Osteoblast (primary cell): ENCODE data around the gene TACC2. TPM values are rescaled to one million over a fixed set of nuclear protein-coding genes. Genes with fewer than 3 reads are reported as not detected.
A peak's percentile ranks its signal among the peaks of the same experiment; 100 is the strongest.

ENCODE experiments used
- DNase-seq: peaks from one replicate; pipeline ENCODE4 v3.0.0; 2011; ENCODE audit warnings: low spot score, mixed read lengths; ENCODE audit not compliant: insufficient read length; ENCODE audit errors: missing footprints
- H2AFZ ChIP-seq: 2 replicates; pipeline ENCODE4 v1.6.0; 2011; ENCODE audit warnings: mild to moderate bottlenecking, low read length
- H3K27ac ChIP-seq: 2 replicates; pipeline ENCODE4 v1.5.1; 2011; ENCODE audit warnings: mild to moderate bottlenecking, low read depth, low read length, moderate library complexity
- H3K27me3 ChIP-seq: 2 replicates; pipeline ENCODE4 v1.6.0; 2012; ENCODE audit warnings: mild to moderate bottlenecking, control low read depth, inconsistent platforms, low read length, moderate library complexity; ENCODE audit not compliant: insufficient read depth
- H3K36me3 ChIP-seq: 2 replicates; pipeline ENCODE4 v1.5.1; 2011; ENCODE audit warnings: mild to moderate bottlenecking, low read length, control low read depth, moderate library complexity; ENCODE audit not compliant: insufficient read depth
- H3K4me1 ChIP-seq: 2 replicates; pipeline ENCODE4 v1.5.1; 2011; ENCODE audit warnings: mild to moderate bottlenecking, low read length, control low read depth, moderate library complexity; ENCODE audit not compliant: insufficient read depth
- H3K4me2 ChIP-seq: 2 replicates; pipeline ENCODE4 v1.6.0; 2011; ENCODE audit warnings: mild to moderate bottlenecking, low read length; ENCODE audit not compliant: insufficient read depth
- H3K4me3 ChIP-seq: fragments of 200-600 bp; sonication (generic); 3 replicates; pipeline ENCODE4 v1.5.1; 2012; ENCODE audit warnings: mild to moderate bottlenecking, low read length, inconsistent platforms; ENCODE audit not compliant: insufficient read depth
- H3K79me2 ChIP-seq: 2 replicates; pipeline ENCODE4 v1.6.0; 2012; ENCODE audit warnings: mild to moderate bottlenecking, low read length, control low read depth, inconsistent platforms; ENCODE audit not compliant: insufficient read depth
- H3K9me3 ChIP-seq: 2 replicates; pipeline ENCODE4 v1.5.1; 2011; ENCODE audit warnings: low read depth, low read length, control low read depth
- H4K20me1 ChIP-seq: 2 replicates; pipeline ENCODE4 v1.6.0; 2012; ENCODE audit warnings: mild to moderate bottlenecking, low read length, control low read depth; ENCODE audit not compliant: insufficient read depth
- CTCF ChIP-seq: IDR thresholded peaks from 2 replicates; pipeline ENCODE4 v1.5.1; 2011; ENCODE audit warnings: mild to moderate bottlenecking, low read depth, low read length, moderate library complexity; ENCODE audit errors: extremely low read depth
- total RNA-seq: library from RNA; depleted of rRNA; stranded (reverse); fragments of >200 nt; gene quantifications from 2 replicates; pipeline ENCODE4 v1.2.3, GENCODE V29; 2012

Gene TACC2
- total RNA-seq, 1 donor: 5.8 TPM

- no peaks in the 10 kb centered on the region for H3K9me3 ChIP-seq
- H3K4me1 ChIP-seq: peaks cover 14% of the 10 kb centered on the region
- H3K79me2 ChIP-seq: peaks cover 16% of the 10 kb centered on the region
- peak overlapping the region; percentile 69 for H3K27ac ChIP-seq
- no peaks in the 10 kb centered on the region for H3K27me3 ChIP-seq
- H3K4me2 ChIP-seq: peak overlapping the region; percentile 95
- DNase-seq: no peak
- TF ChIP-seq CTCF: no peak
- peak overlapping the region; percentile 88 for H2AFZ ChIP-seq
- peak overlapping the region; percentile 89 for H3K4me3 ChIP-seq
- peaks cover 3% of the 10 kb centered on the region for H4K20me1 ChIP-seq
- H3K36me3 ChIP-seq: peaks cover 2% of the 10 kb centered on the region
Measured at GRCh38 chr10:121974019-121974534, 14.9 kb upstream of the TACC2 start.

GRCh38 chr10:121974535-121975294 lies 14.2 kb upstream of the TACC2 start, which contains the start of gene NSMCE4A:
Gene NSMCE4A (minus strand): TSS chr10:121975217. CDS start chr10:121975165, 52 bp downstream.
- peaks cover 14% of the 10 kb centered on the region for H3K4me1 ChIP-seq
- peak within 1 kb of the TSS; percentile 94 for H2AFZ ChIP-seq
- peaks cover 2% of the 10 kb centered on the region for H3K36me3 ChIP-seq
- H4K20me1 ChIP-seq: peaks cover 3% of the 10 kb centered on the region
- no peaks in the 10 kb centered on the region for H3K9me3 ChIP-seq
- H3K27ac ChIP-seq: peak within 1 kb of the TSS; percentile 69
- no peak for TF ChIP-seq CTCF
- no peaks in the 10 kb centered on the region for H3K27me3 ChIP-seq
- DNase-seq: peak; percentile 99
- peak within 1 kb of the TSS; percentile 95 for H3K4me2 ChIP-seq
- peak within 1 kb of the TSS; percentile 89 for H3K4me3 ChIP-seq
- H3K79me2 ChIP-seq: peaks cover 16% of the 10 kb centered on the region

GRCh38 chr10:121975295-121976086 lies 13.5 kb upstream of the TACC2 start:
- Histone ChIP-seq H2AFZ (peak overlapping the region; percentile 94), H3K79me2 (peaks cover 16% of the 10 kb centered on the region), H3K4me3 (peak overlapping the region; percentile 89), H4K20me1 (peaks cover 3% of the 10 kb centered on the region), H3K4me2 (peak overlapping the region; percentile 95), H3K27ac (no peak overlapping the region), H3K27me3 (no peaks in the 10 kb centered on the region), H3K4me1 (peaks cover 14% of the 10 kb centered on the region), H3K36me3 (peaks cover under 1% of the 10 kb centered on the region), H3K9me3 (no peaks in the 10 kb centered on the region)
- TF ChIP-seq CTCF: peak; percentile 60
- no peak for DNase-seq

GRCh38 chr10:121976607-121977006 lies 12.4 kb upstream of the TACC2 start:
- H3K27me3 ChIP-seq: no peaks in the 10 kb centered on the region

More at GRCh38 chr10:121976607-121977006, 12.4 kb upstream of the TACC2 start:
- Histone ChIP-seq H4K20me1 (peaks cover 3% of the 10 kb centered on the region), H3K4me1 (peaks cover 14% of the 10 kb centered on the region), H2AFZ (no peak overlapping the region), H3K79me2 (peaks cover 16% of the 10 kb centered on the region), H3K4me3 (no peak overlapping the region), H3K4me2 (no peak overlapping the region), H3K36me3 (no peaks in the 10 kb centered on the region), H3K27ac (no peak overlapping the region), H3K9me3 (no peaks in the 10 kb centered on the region)
- DNase-seq: peak; percentile 80
- TF ChIP-seq CTCF: no peak
